SK-N-SH (cell line): ENCODE data around the gene PRAF2. TPM values are rescaled to one million over a fixed set of nuclear protein-coding genes. Genes with fewer than 3 reads are reported as not detected.

Source experiments
- CTCF ChIA-PET: fragments of 300-600, 350-600 bp; formaldehyde crosslinking; extraction: SDS; loops from one replicate; lab custom pipeline; 2021; lab: Yijun Ruan, JAX
- POLR2A ChIA-PET: fragments of 350-600 bp; sonication (Branson Sonifier 250); formaldehyde crosslinking; extraction: SDS; loops from one replicate; lab custom pipeline; 2020; ENCODE audit warnings: antibody characterized with exemption, inconsistent platforms; lab: Yijun Ruan, JAX
- DNase-seq: peaks from one replicate; pipeline ENCODE4 v3.0.0; 2012
- H2AFZ ChIP-seq: fragments of 200-600 bp; sonication (generic); 2 replicates; pipeline ENCODE4 v1.8.1; 2016; ENCODE audit warnings: antibody characterized with exemption, mild to moderate bottlenecking, low read depth
- H3F3A ChIP-seq: fragments of 200-600 bp; sonication (generic); replicated peaks from 2 replicates; pipeline ENCODE3; 2016; ENCODE audit warnings: antibody characterized with exemption, mild to moderate bottlenecking; ENCODE audit not compliant: insufficient read depth
- H3K27ac ChIP-seq, 2 experiments: fragments of 200-500 bp in 1 of 2; fragments of 200-600 bp in 1 of 2; sonication (Bioruptor generic) in 1 of 2; sonication (generic), shearing (Covaris generic) in 1 of 2; 2 replicates each; pipeline versions ENCODE4 v1.5.1 to v1.6.1; 2014 to 2016; ENCODE audit warnings: low read depth in 2 of 2, inconsistent platforms in 1 of 2, low read length in 1 of 2, mild to moderate bottlenecking in 1 of 2, mixed read lengths in 1 of 2
- H3K27me3 ChIP-seq: fragments of 200-600 bp; sonication (generic), shearing (Covaris generic); 2 replicates; pipeline ENCODE4 v1.6.1; 2016; ENCODE audit warnings: mixed run types; ENCODE audit not compliant: insufficient read depth
- H3K36me3 ChIP-seq, 2 experiments: fragments of 200-500 bp in 1 of 2; fragments of 200-600 bp in 1 of 2; sonication (Bioruptor generic) in 1 of 2; sonication (generic) in 1 of 2; replicated peaks in 1 of 2; 2 replicates each; pipeline versions ENCODE3 to v1.5.1; 2014 to 2016; ENCODE audit warnings: low read length in 1 of 2, mild to moderate bottlenecking in 1 of 2; ENCODE audit not compliant: insufficient read depth in 2 of 2, control insufficient read depth in 1 of 2
- H3K4me1 ChIP-seq, 2 experiments: fragments of 200-500 bp in 1 of 2; fragments of 200-600 bp in 1 of 2; sonication (Bioruptor generic) in 1 of 2; sonication (generic), shearing (Covaris generic) in 1 of 2; 2 replicates each; pipeline versions ENCODE4 v1.5.1 to v1.6.1; 2014 to 2016; ENCODE audit warnings: low read depth in 1 of 2, low read length in 1 of 2, mixed run types in 1 of 2; ENCODE audit not compliant: insufficient read depth in 2 of 2, control insufficient read depth in 1 of 2
- H3K4me2 ChIP-seq: fragments of 200-600 bp; sonication (generic), shearing (Covaris generic); 2 replicates; pipeline ENCODE4 v1.6.1; 2017; ENCODE audit warnings: mixed run types
- H3K4me3 ChIP-seq, 2 experiments: fragments of 200-500 bp in 1 of 2; fragments of 200-600 bp in 1 of 2; sonication (Bioruptor generic) in 1 of 2; sonication (generic), shearing (Covaris generic) in 1 of 2; 2 replicates each; pipeline versions ENCODE4 v1.5.1 to v1.8.1; 2014 to 2016; ENCODE audit warnings: low read depth in 2 of 2, inconsistent platforms in 1 of 2, low read length in 1 of 2, mild to moderate bottlenecking in 1 of 2, mixed read lengths in 1 of 2, moderate library complexity in 1 of 2
- H3K79me2 ChIP-seq: fragments of 200-600 bp; sonication (generic); 2 replicates; pipeline ENCODE4 v1.8.1; 2017; ENCODE audit warnings: mild to moderate bottlenecking; ENCODE audit not compliant: insufficient read depth
- H3K9ac ChIP-seq: fragments of 200-600 bp; sonication (generic); 2 replicates; pipeline ENCODE4 v1.6.1; 2017; ENCODE audit warnings: mixed run types
- H3K9me2 ChIP-seq: fragments of 200-600 bp; sonication (generic); 2 replicates; pipeline ENCODE4 v1.6.1; 2017; ENCODE audit warnings: mixed run types
- H3K9me3 ChIP-seq: fragments of 200-600 bp; sonication (generic); 2 replicates; pipeline ENCODE4 v1.6.1; 2017; ENCODE audit warnings: mixed run types, mild to moderate bottlenecking, moderate library complexity
- H4K20me1 ChIP-seq: fragments of 200-600 bp; sonication (generic); 2 replicates; pipeline ENCODE4 v1.6.1; 2017; ENCODE audit warnings: mild to moderate bottlenecking, mixed run types; ENCODE audit not compliant: insufficient read depth
- EZH2phosphoT487 ChIP-seq: fragments of 200-600 bp; sonication (generic); IDR thresholded peaks from 2 replicates; pipeline ENCODE4 v1.6.1; 2017; ENCODE audit warnings: low read depth, mixed run types, mild to moderate bottlenecking, antibody characterized with exemption, moderate library complexity, borderline replicate concordance
- FOXJ3 ChIP-seq: sonication (generic); formaldehyde crosslinking; IDR thresholded peaks from 2 replicates; pipeline ENCODE4 v1.5.1; 2020; ENCODE audit warnings: mild to moderate bottlenecking, missing genetic modification reagents
- FOXM1 ChIP-seq: IDR thresholded peaks from 2 replicates; pipeline ENCODE4 v1.4.0; 2012; ENCODE audit warnings: low read depth, mild to moderate bottlenecking
- GABPA ChIP-seq: IDR thresholded peaks from 2 replicates; pipeline ENCODE4 v1.4.0; 2012; ENCODE audit warnings: low read depth, mild to moderate bottlenecking
- IRF3 ChIP-seq: fragments of 150-350 bp; IDR thresholded peaks from 2 replicates; pipeline ENCODE4 v1.6.1; 2016; ENCODE audit warnings: mild to moderate bottlenecking, low read depth, low read length
- PBX3 ChIP-seq: IDR thresholded peaks from 2 replicates; pipeline ENCODE4; 2012
- REST ChIP-seq: IDR thresholded peaks from 2 replicates; pipeline ENCODE4 v1.6.1; 2012; ENCODE audit warnings: mild to moderate bottlenecking, low read depth, low read length, moderate library complexity
- SIN3A ChIP-seq: IDR thresholded peaks from 2 replicates; pipeline ENCODE4 v1.6.1; 2012; ENCODE audit warnings: low read depth, mild to moderate bottlenecking, low read length, moderate library complexity, borderline replicate concordance
- TAF1 ChIP-seq: IDR thresholded peaks from 2 replicates; pipeline ENCODE4 v1.6.1; 2012; ENCODE audit warnings: low read depth, mild to moderate bottlenecking, low read length, moderate library complexity, borderline replicate concordance
- TCF12 ChIP-seq: IDR thresholded peaks from 2 replicates; pipeline ENCODE4 v1.4.0; 2012
- WGBS: methylation state at CpG from one replicate; pipeline ENCODE4 v1.1.6; 2017; ENCODE audit warnings: low lambda C conversion rate; 5-methylcytosine and 5-hydroxymethylcytosine counted together
- polyA plus RNA-seq, 3 experiments: library from polyadenylated mRNA; depleted of rRNA; stranded (reverse); fragments of >200 nt; gene quantifications; 2 replicates each; pipeline ENCODE4 v1.2.3, GENCODE V29; 2012

PRAF2 gene
- polyA plus RNA-seq, 1 of the 3 experiments (the other 2 are of a cell fraction): 91.9 TPM

GRCh38 chrX:49116076-49116475 is 42.3 kb upstream of the PRAF2 start (continued):
- no peak for TF ChIP-seq IRF3
- TF ChIP-seq PBX3: no peak
- no peak for TF ChIP-seq GABPA
- TF ChIP-seq EZH2phosphoT487: no peak
- no peak for TF ChIP-seq TCF12

- no peaks in the 10 kb centered on the region for H3K27me3 ChIP-seq
- H3K9me3 ChIP-seq: no peaks in the 10 kb centered on the region
- POLR2A ChIA-PET: no interaction called here
- CTCF ChIA-PET: interaction anchor here (0.9 kb wide), 1 partner anchor 81 kb away, joined by 3 read pairs; no protein-coding TSS in a partner anchor
- no peaks in the 10 kb centered on the region for H3K79me2 ChIP-seq
- TF ChIP-seq REST: no peak
- no peak for TF ChIP-seq FOXM1
- H3K4me2 ChIP-seq: no peak overlapping the region
- H3K9me2 ChIP-seq: no peaks in the 10 kb centered on the region
- no peak overlapping the region for H3K9ac ChIP-seq
- H4K20me1 ChIP-seq: no peaks in the 10 kb centered on the region
- no peak overlapping the region for H2AFZ ChIP-seq
- no peak for DNase-seq
- H3K27ac ChIP-seq: no peak overlapping the region
- H3K4me3 ChIP-seq: no peak overlapping the region
- H3K36me3 ChIP-seq: peaks cover 13 to 30% of the 10 kb centered on the region in 2 experiments
- no CpG with 5 or more reads among the region's 3 CpGs for whole genome bisulfite sequencing
- no peaks in the 10 kb centered on the region for H3K4me1 ChIP-seq
- no peaks in the 10 kb centered on the region for H3F3A ChIP-seq
These were observed 38.0 kb upstream of the PRAF2 start for GRCh38 chrX:49111791-49112190.

- no peak for DNase-seq
- CTCF ChIA-PET: no interaction called here
- Histone ChIP-seq H3K27ac (no peak overlapping the region), H3K4me1 (no peaks in the 10 kb centered on the region), H3K36me3 (peaks cover 13 to 21% of the 10 kb centered on the region in 2 experiments), H3K9ac (no peak overlapping the region), H3K79me2 (no peaks in the 10 kb centered on the region), H2AFZ (no peak overlapping the region), H3K9me2 (no peaks in the 10 kb centered on the region), H4K20me1 (no peaks in the 10 kb centered on the region), H3K4me2 (no peak overlapping the region), H3F3A (no peaks in the 10 kb centered on the region), H3K4me3 (no peak overlapping the region), H3K9me3 (no peaks in the 10 kb centered on the region), H3K27me3 (no peaks in the 10 kb centered on the region)
- WGBS: 90% methylated on average over 3 of the region's 3 CpGs
- POLR2A ChIA-PET: no interaction called here
- TF ChIP-seq GABPA: no peak
- no peak for TF ChIP-seq TAF1
- TF ChIP-seq FOXJ3 (CRISPR knock-in tag): no peak
- no peak for TF ChIP-seq SIN3A
- TF ChIP-seq, all 33 proteins: peak for 0
These were observed 36.6 kb upstream of the PRAF2 start for GRCh38 chrX:49110417-49110816.
